ENCODE measurements around the gene MYO10. TPM values are rescaled to one million over a fixed set of nuclear protein-coding genes. Genes with fewer than 3 reads are reported as not detected.

MYO10 gene
- total RNA-seq, 2 experiments from 2014 or later = not detected

DNA sequence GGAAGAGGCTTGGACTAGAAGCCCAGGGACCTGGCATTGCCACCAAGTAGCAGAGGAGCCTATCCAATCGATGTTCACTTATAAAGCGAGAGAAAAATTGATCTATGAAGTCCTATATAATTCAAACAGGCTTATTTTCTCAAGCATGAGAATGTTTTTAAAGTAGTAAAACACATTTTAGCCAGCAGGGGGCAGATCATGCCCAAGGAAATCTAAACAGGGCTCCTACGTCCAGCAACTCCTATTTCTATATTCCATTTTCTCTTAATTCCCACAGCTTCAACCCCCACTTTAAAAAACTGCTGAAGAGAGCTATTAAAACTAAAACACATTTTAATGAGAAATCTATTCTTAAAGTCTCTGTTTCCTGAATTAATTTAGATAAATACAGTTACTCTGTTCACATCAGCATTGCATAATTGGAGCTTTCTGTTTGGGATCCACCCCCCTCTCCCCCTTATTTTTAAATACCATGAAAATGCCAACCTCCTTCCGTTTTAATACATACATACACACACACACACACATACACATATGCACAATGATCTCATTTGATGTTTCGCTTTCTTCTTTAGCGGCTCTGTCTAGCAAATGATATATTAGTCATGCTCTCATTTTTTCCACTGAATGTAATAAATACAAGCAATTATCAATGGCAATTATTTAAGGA, 144.9 kb downstream of the MYO10 start:
- ATAC-seq (ENCODE audit: low read depth) = no peak
- Mint-ChIP-seq H3K36me3 (no peaks in the 10 kb centered on the region), H3K9me3 (no peaks in the 10 kb centered on the region), H3K27me3 (no peaks in the 10 kb centered on the region), H3K4me1 (no peaks in the 10 kb centered on the region), H3K27ac (no peak overlapping the region), H3K4me3 (no peak overlapping the region)
- DNase-seq = no peak
- POLR2A ChIA-PET = no interaction called here

- Mint-ChIP-seq H3K27me3 (no peaks in the 10 kb centered on the region), H3K36me3 (no peaks in the 10 kb centered on the region), H3K4me3 (no peak overlapping the region), H3K27ac (no peak overlapping the region), H3K4me1 (no peaks in the 10 kb centered on the region), H3K9me3 (no peaks in the 10 kb centered on the region)
- no peak for ATAC-seq (ENCODE audit: low read depth)
- POLR2A ChIA-PET = no interaction called here
- DNase-seq = no peak
These were observed 147.1 kb downstream of the MYO10 start for GRCh38 chr5:16788957-16789356.

DNA sequence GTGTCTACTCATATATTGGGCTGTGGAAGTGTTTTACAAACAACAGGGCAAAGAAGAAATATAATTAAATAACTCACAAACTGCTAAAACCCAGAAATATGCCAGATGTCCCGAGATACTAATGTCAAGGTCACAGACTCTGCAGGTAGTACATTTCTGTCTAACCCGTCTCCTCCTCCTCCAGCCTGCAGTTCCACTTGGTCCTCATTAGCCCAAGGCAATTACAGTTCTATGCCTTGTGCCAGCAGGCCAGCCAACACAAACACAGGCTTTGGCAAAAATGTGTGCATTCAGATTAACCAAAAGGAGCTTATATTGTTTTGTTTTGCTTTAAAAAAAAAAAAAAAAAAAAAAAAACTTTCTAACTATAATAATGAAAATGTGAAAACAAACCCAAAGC, 148.8 kb downstream of the MYO10 start:
- no peaks in the 10 kb centered on the region for H3K27me3 Mint-ChIP-seq
- H3K9me3 Mint-ChIP-seq = no peaks in the 10 kb centered on the region
- no peaks in the 10 kb centered on the region for H3K36me3 Mint-ChIP-seq
- ATAC-seq (ENCODE audit: low read depth) = no peak
- POLR2A ChIA-PET = no interaction called here
- no peak for DNase-seq
- no peak overlapping the region for H3K27ac Mint-ChIP-seq
- no peak overlapping the region for H3K4me3 Mint-ChIP-seq
- no peaks in the 10 kb centered on the region for H3K4me1 Mint-ChIP-seq

GRCh38 chr5:16784843-16785791, 151.0 kb downstream of the MYO10 start:
- Mint-ChIP-seq H3K27ac (no peak overlapping the region), H3K9me3 (no peaks in the 10 kb centered on the region), H3K36me3 (no peaks in the 10 kb centered on the region), H3K4me3 (no peak overlapping the region), H3K27me3 (no peaks in the 10 kb centered on the region), H3K4me1 (no peaks in the 10 kb centered on the region)
- POLR2A ChIA-PET = no interaction called here
- ATAC-seq (ENCODE audit: low read depth) = no peak
- no peak for DNase-seq

DNA sequence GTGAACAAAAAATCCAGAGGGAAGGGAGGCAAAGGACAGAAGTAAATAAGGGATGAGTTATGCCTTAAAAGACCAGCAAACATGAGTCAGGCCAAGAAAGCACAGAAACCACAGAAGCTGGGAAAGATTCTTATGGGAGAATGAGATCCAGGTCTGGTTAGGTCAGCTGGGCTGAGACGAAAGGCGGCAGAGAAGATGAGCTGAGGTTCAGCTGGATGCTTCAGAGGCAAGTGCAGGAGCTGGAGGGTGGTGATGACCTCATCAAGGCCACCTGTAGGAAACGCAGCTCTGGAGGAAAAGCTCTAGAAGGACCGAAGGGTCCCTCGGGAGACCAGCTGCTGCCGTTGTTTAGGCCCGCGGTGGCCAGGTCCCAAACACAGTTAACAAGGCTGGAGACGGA, 152.0 kb downstream of the MYO10 start:
- Mint-ChIP-seq H3K27me3 (no peaks in the 10 kb centered on the region), H3K4me3 (no peak overlapping the region), H3K4me1 (no peaks in the 10 kb centered on the region), H3K36me3 (no peaks in the 10 kb centered on the region), H3K9me3 (no peaks in the 10 kb centered on the region), H3K27ac (no peak overlapping the region)
- DNase-seq (no peak), ATAC-seq (ENCODE audit: low read depth) (no peak)
- POLR2A ChIA-PET = no interaction called here

DNA sequence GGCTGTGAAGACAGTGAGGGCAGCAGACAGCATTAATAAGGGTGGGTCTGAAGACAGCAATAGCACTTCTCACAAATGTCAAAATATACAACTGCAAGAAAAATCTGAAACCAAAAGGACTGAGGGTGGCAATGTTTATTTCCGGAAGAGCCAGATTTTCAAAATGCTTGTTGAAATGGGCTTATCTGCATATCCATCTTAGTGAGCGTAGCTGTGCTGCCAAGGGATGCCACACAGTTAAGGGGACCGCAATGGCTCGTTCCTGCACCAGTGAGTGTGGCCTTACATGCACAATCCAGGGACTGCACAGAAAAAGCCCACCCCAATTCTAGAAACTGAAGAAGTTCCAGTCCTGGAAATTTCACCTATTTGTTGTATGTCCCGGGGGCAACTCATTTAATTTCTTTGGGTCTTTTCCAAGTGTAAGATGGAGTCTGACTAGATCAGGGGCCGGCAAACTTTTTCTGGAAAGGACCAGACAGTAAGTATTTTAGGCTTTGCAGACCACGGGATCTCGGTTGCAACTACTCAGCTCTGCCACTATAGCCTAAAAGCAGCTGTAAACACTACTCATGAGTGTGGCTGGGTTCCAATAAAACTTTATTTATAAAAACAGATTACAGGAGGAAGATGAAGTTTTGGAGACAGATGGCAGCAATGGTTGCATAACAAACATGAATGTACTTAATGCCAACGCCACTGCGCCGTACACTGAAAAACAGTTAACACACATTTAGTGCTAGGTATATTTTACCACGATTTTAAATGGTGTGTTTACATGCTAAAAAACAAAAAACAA, 154.1 kb downstream of the MYO10 start:
- Mint-ChIP-seq H3K27me3 (no peaks in the 10 kb centered on the region), H3K36me3 (no peaks in the 10 kb centered on the region), H3K9me3 (no peaks in the 10 kb centered on the region), H3K4me3 (no peak overlapping the region), H3K27ac (no peak overlapping the region), H3K4me1 (no peaks in the 10 kb centered on the region)
- DNase-seq (no peak), ATAC-seq (ENCODE audit: low read depth) (no peak)
- POLR2A ChIA-PET = no interaction called here

- ATAC-seq (ENCODE audit: low read depth) (no peak), DNase-seq (no peak)
- POLR2A ChIA-PET = no interaction called here
- no peaks in the 10 kb centered on the region for H3K27me3 Mint-ChIP-seq
- H3K4me3 Mint-ChIP-seq = no peak overlapping the region
- no peaks in the 10 kb centered on the region for H3K36me3 Mint-ChIP-seq
- H3K4me1 Mint-ChIP-seq = no peaks in the 10 kb centered on the region
- no peaks in the 10 kb centered on the region for H3K9me3 Mint-ChIP-seq
- no peak overlapping the region for H3K27ac Mint-ChIP-seq
These were observed 155.8 kb downstream of the MYO10 start for GRCh38 chr5:16780325-16780724.

DNA sequence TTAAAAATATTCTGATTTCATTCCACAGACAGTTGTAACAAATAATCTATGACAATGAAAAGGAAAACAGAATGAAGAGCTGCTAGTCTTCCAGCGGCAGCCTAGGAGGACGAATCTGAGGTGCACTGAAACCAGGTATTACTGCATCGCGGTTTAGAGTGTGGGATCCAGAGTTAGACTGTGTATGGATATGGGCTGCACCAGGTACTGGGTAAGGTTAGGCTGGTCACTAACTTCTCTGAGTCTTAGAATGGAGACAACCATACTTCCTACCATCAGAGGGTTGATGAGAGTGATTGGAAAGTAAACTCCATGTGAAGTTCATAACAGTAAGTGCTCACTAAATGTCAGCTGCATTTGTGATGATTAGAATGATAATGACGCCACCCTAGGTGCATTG, 158.7 kb downstream of the MYO10 start:
- Mint-ChIP-seq H3K9me3 (no peaks in the 10 kb centered on the region), H3K27me3 (no peaks in the 10 kb centered on the region), H3K4me3 (no peak overlapping the region), H3K27ac (no peak overlapping the region), H3K4me1 (no peaks in the 10 kb centered on the region), H3K36me3 (no peaks in the 10 kb centered on the region)
- POLR2A ChIA-PET = no interaction called here
- DNase-seq (no peak), ATAC-seq (ENCODE audit: low read depth) (no peak)

DNA sequence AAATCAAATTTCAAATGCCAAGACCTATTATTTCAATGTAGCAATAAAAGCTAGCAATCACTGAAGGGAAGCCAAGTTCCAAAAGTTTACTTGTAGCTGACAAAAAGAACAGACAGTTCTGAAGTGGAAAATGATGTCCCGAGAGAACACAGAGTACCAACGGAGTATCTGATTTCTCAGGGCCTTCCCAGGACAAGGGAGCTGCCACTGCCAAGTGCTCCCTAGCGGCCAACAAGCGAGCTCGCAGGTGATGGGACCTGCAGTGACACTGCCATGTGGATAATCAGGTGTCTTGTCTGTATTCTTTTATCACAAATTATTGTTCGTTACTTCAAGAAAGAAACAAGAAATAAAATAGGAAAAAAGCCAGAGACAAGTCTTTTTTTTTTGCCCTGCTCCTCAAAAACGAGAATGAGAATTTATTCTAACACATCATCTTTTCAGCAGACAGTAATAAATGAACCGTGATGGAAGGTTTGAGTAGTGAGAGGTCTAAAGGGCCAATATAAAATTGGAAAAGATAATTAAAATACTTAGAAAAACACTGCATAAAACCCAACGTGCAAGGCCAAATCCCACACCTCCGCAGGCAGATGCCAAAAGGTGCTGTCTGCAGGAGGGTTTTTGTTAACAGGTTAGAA, 159.4 kb downstream of the MYO10 start:
- Mint-ChIP-seq H3K36me3 (no peaks in the 10 kb centered on the region), H3K27ac (no peak overlapping the region)
- POLR2A ChIA-PET = no interaction called here

GRCh38 chr5:16774806-16775205, 161.3 kb downstream of the MYO10 start:
- ATAC-seq (ENCODE audit: low read depth) (no peak), DNase-seq (no peak)
- POLR2A ChIA-PET = no interaction called here
- Mint-ChIP-seq H3K4me1 (no peaks in the 10 kb centered on the region), H3K27ac (no peak overlapping the region), H3K4me3 (no peak overlapping the region), H3K36me3 (no peaks in the 10 kb centered on the region), H3K9me3 (no peaks in the 10 kb centered on the region), H3K27me3 (no peaks in the 10 kb centered on the region)

More for the DNA sequence above, 159.4 kb downstream of the MYO10 start:
- Mint-ChIP-seq H3K4me1 (no peaks in the 10 kb centered on the region), H3K4me3 (no peak overlapping the region), H3K9me3 (no peaks in the 10 kb centered on the region), H3K27me3 (no peaks in the 10 kb centered on the region)
- ATAC-seq (ENCODE audit: low read depth) (no peak), DNase-seq (no peak)

- no peak for DNase-seq
- Mint-ChIP-seq H3K36me3 (no peaks in the 10 kb centered on the region), H3K4me3 (no peak overlapping the region), H3K4me1 (no peaks in the 10 kb centered on the region), H3K27me3 (no peaks in the 10 kb centered on the region), H3K27ac (no peak overlapping the region), H3K9me3 (no peaks in the 10 kb centered on the region)
- ATAC-seq (ENCODE audit: low read depth) = no peak
- POLR2A ChIA-PET = no interaction called here
These were observed 162.1 kb downstream of the MYO10 start for GRCh38 chr5:16773991-16774390.

DNA sequence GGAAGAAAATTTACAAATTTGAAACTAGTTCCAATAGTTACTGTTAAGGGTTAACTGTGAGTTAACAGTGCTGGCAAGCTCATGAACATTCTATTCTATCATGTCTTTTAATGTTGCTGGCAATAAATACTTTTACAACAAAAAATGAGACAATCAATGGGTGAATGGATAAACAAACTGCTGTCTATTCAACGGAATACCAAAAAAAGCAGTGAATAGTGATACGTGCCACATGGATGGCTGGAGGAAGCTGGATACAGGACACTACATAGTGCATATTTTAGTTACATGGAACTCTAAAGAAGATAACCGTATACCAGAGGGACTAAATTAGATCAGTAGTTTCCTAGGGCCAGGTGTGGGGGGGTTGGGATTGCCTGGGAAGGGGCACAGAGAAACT, 163.5 kb downstream of the MYO10 start:
- no peaks in the 10 kb centered on the region for H3K27me3 Mint-ChIP-seq
- H3K36me3 Mint-ChIP-seq = no peaks in the 10 kb centered on the region
- H3K4me1 Mint-ChIP-seq = no peaks in the 10 kb centered on the region
- POLR2A ChIA-PET = no interaction called here
- ATAC-seq (ENCODE audit: low read depth) (no peak), DNase-seq (no peak)
- no peak overlapping the region for H3K4me3 Mint-ChIP-seq
- H3K9me3 Mint-ChIP-seq = no peaks in the 10 kb centered on the region
- no peak overlapping the region for H3K27ac Mint-ChIP-seq

DNA sequence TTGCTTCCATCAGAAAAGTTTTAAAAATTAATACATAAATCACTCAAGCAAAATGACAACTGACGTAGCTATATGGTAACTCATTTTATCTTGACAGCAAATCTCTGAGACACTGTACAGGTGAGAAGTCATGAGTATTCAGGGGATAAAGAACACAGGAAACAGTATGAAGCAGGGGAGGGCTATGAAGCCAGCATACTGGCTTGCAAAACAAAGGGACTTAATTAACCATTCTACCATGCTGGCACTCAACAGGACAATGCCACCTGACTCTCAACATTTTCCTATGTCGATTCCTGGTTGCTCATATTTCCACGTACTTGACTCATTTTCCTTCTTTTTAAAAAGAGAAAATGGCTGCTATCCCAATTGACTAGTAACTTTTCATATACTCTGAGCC, 167.9 kb downstream of the MYO10 start:
- DNase-seq = no peak
- Mint-ChIP-seq H3K9me3 (no peaks in the 10 kb centered on the region), H3K4me1 (no peaks in the 10 kb centered on the region), H3K27me3 (no peaks in the 10 kb centered on the region), H3K36me3 (no peaks in the 10 kb centered on the region), H3K27ac (no peak overlapping the region), H3K4me3 (no peak overlapping the region)
- POLR2A ChIA-PET = no interaction called here
- no peak for ATAC-seq (ENCODE audit: low read depth)

All from activated naive CD8-positive, alpha-beta T cell treated with anti-CD3 and anti-CD28 coated beads, Interleukin-2, amount 10 ng/mL, durations not matched to agents 7 days and 5 days (primary cell).